Psoas muscle (tissue), 8 donors: ENCODE results near the gene HPD. TPM values are rescaled to one million over a fixed set of nuclear protein-coding genes. Genes with fewer than 3 reads are reported as not detected.

ENCODE experiments used
- ATAC-seq, 4 donors: fragments of 200-7000 bp; cut with Tn5 transposase; one replicate each; pipeline ENCODE4 v1.9.1; 2020; ENCODE audit warnings: moderate library complexity in 3 of 4, mild to moderate bottlenecking in 2 of 4
- DNase-seq, 2 donors: peaks; one replicate each; pipeline ENCODE4 v3.0.0-alpha.2; 2020
- H3K27ac ChIP-seq: fragments of 200-600 bp; one replicate; pipeline ENCODE4 v1.8.0; 2022
- H3K27me3 ChIP-seq, 3 donors: fragments of 200-600 bp in 1 of 3; one replicate each; pipeline versions ENCODE4 v1.6.1 to v1.8.0; 2013 to 2022; ENCODE audit warnings: low read length in 2 of 3, mild to moderate bottlenecking in 2 of 3, moderate library complexity in 1 of 3; ENCODE audit not compliant: insufficient read depth in 3 of 3
- H3K36me3 ChIP-seq, 2 donors: fragments of 200-600 bp in 1 of 2; one replicate each; pipeline versions ENCODE4 v1.6.1 to v1.8.0; 2013 to 2022; ENCODE audit warnings: low read depth in 1 of 2, mild to moderate bottlenecking in 1 of 2, moderate library complexity in 1 of 2; ENCODE audit not compliant: insufficient read depth in 1 of 2
- H3K4me1 ChIP-seq: fragments of 200-600 bp; one replicate; pipeline ENCODE4 v1.8.0; 2022
- H3K4me3 ChIP-seq: fragments of 200-600 bp; one replicate; pipeline ENCODE4 v1.8.0; 2022; ENCODE audit warnings: mild to moderate bottlenecking
- H3K9me3 ChIP-seq: fragments of 200-600 bp; one replicate; pipeline ENCODE4 v1.8.0; 2022
- CTCF ChIP-seq: fragments of 200-600 bp; IDR thresholded peaks from one replicate; pipeline ENCODE4 v1.8.0; 2022; ENCODE audit warnings: antibody characterized with exemption
- WGBS, 3 donors: extraction: QIAGEN DNeasy Blood & Tissue Kit; methylation state at CpG; one replicate each; pipeline versions ENCODE4 v1.1.6 to v1.1.7; 2013; 5-methylcytosine and 5-hydroxymethylcytosine counted together
- intact Hi-C, 2 donors: fragments of 100-400 bp; cut with DNase I; formaldehyde crosslinking; loops; one replicate each; pipeline versions ENCODE4 v1.11.0 to v1.14.2; 2022
- polyA plus RNA-seq, 3 donors: library from polyadenylated mRNA; stranded (reverse); fragments of 200-250 nt; gene quantifications; one replicate each; pipeline ENCODE4 v1.2.3, GENCODE V29; 2013
- total RNA-seq, 4 donors: library from RNA; stranded (reverse); fragmentation: NEBNext Ultra II Directional in 2 of 4; extraction: Animal tissue kit (Norgen Biotek cat#: 25700) in 2 of 4; gene quantifications; one replicate each; pipeline versions ENCODE4 v1.2.1 to v1.2.4, GENCODE V29; 2021 to 2023
- donor health status: healthy with polysubstance abuse.
- donor health status: DM: no; HTN: no; CAD: no; lungs with moderate emphysema.
- donor health status: Bipolar disorder and iron deficiency.
- donor health status: healthy.
- donor health status: DM: yes; HTN: yes; CAD: no.
- donor health status: DM: no; HTN: no; CAD: no.
- donor health status: DM: no; HTN: no; CAD: no.
- donor health status: DM: yes; HTN: yes; CAD: no.

The HPD gene
- total and polyA plus RNA-seq, 7 donors: 0.67 to 3.3 (median 1.6) TPM

- H3K4me1 ChIP-seq: peaks cover 32% of the 10 kb centered on the region
- no peaks in the 10 kb centered on the region for H3K27me3 ChIP-seq
- peak overlapping the region; percentile 36 for H3K27ac ChIP-seq
- ATAC-seq (no peak), DNase-seq (peak; percentile 15 to 54)
- peak overlapping the region; percentile 78 for H3K4me3 ChIP-seq
- peaks cover 7 to 74% of the 10 kb centered on the region in 2 donors for H3K36me3 ChIP-seq
- 64 to 72% (median 67%) methylated on average over 25 of the region's 25 CpGs for WGBS, 3 donors
- no peak for TF ChIP-seq CTCF
- intact Hi-C loops: loop anchor here (1.0 to 5.0 kb wide), 3 partner anchors 18 to 36 kb away; no protein-coding TSS in a partner anchor
- H3K9me3 ChIP-seq: no peaks in the 10 kb centered on the region
Observed at GRCh38 chr12:121812921-121813896, 45.5 kb downstream of the HPD start.

- H3K4me1 ChIP-seq: peaks cover 33% of the 10 kb centered on the region
Observed at GRCh38 chr12:121812320-121812871, 46.3 kb downstream of the HPD start.

GRCh38 chr12:121811434-121812319, 47.0 kb downstream of the HPD start:
- H3K27ac ChIP-seq: peak overlapping the region; percentile 76
- DNase-seq (peak; percentile 79 to 88), ATAC-seq (peak; percentile 89 to 95 (median 90))
- 5 to 8% (median 6%) methylated on average over 38 to 46 of the region's 46 CpGs for WGBS, 3 donors
- TF ChIP-seq CTCF: peak; percentile 99
- no peaks in the 10 kb centered on the region for H3K9me3 ChIP-seq
- no peaks in the 10 kb centered on the region for H3K27me3 ChIP-seq
- H3K4me1 ChIP-seq: peaks cover 40% of the 10 kb centered on the region
- intact Hi-C loops: loop anchor here (1.0 to 5.0 kb wide), 3 partner anchors 16 to 34 kb away; no protein-coding TSS in a partner anchor
- peaks cover 3 to 63% of the 10 kb centered on the region in 2 donors for H3K36me3 ChIP-seq
- peak overlapping the region; percentile 78 for H3K4me3 ChIP-seq

More at GRCh38 chr12:121812320-121812871, 46.3 kb downstream of the HPD start:
- H3K27ac ChIP-seq: peak overlapping the region; percentile 76
- peak overlapping the region; percentile 78 for H3K4me3 ChIP-seq
- no peaks in the 10 kb centered on the region for H3K9me3 ChIP-seq
- no peaks in the 10 kb centered on the region for H3K27me3 ChIP-seq
- H3K36me3 ChIP-seq: peaks cover 4 to 67% of the 10 kb centered on the region in 2 donors
- peak; percentile 65 to 81 (median 78) for ATAC-seq
- intact Hi-C loops: loop anchor here (1.0 to 5.0 kb wide), 3 partner anchors 17 to 35 kb away; no protein-coding TSS in a partner anchor
- DNase-seq: peak; percentile 70 to 81
- 23 to 28% (median 25%) methylated on average over 25 to 26 of the region's 26 CpGs for WGBS, 3 donors
- TF ChIP-seq CTCF: peak; percentile 15

- DNase-seq (no peak), ATAC-seq (no peak)
- intact Hi-C loops: loop anchor here (5.0 kb wide), 1 partner anchor 34 kb away; no protein-coding TSS in a partner anchor
- H3K27ac ChIP-seq: peak overlapping the region; percentile 76
- H3K4me3 ChIP-seq: peak overlapping the region; percentile 78
- 55 to 60% (median 57%) methylated on average over 6 of the region's 6 CpGs for WGBS, 3 donors
- H3K36me3 ChIP-seq: peaks cover 3 to 56% of the 10 kb centered on the region in 2 donors
- H3K4me1 ChIP-seq: peaks cover 48% of the 10 kb centered on the region
- TF ChIP-seq CTCF: no peak
- no peaks in the 10 kb centered on the region for H3K27me3 ChIP-seq
- no peaks in the 10 kb centered on the region for H3K9me3 ChIP-seq
Observed at GRCh38 chr12:121810833-121811433, 47.7 kb downstream of the HPD start.
